Hepatocyte (in vitro differentiated cells): ENCODE data around the gene OAS3. TPM values are rescaled to one million over a fixed set of nuclear protein-coding genes. Genes with fewer than 3 reads are reported as not detected.

Source experiments
- DNase-seq: peaks from one replicate; pipeline ENCODE4 v3.0.0-alpha.2; 2016; ENCODE audit warnings: low spot score
- H2AFZ ChIP-seq: fragments of 200-600 bp; sonication (generic); 2 replicates; pipeline ENCODE4 v1.6.0; 2016; ENCODE audit warnings: antibody characterized with exemption, mild to moderate bottlenecking
- H3K27ac ChIP-seq: fragments of 200-600 bp; sonication (generic); 2 replicates; pipeline ENCODE4 v1.5.1; 2016; ENCODE audit warnings: mild to moderate bottlenecking
- H3K27me3 ChIP-seq: fragments of 200-600 bp; sonication (generic); 2 replicates; pipeline ENCODE4 v1.6.1; 2016
- H3K36me3 ChIP-seq: fragments of 200-600 bp; sonication (generic); replicated peaks from 2 replicates; pipeline ENCODE4 v1.5.1; 2016; ENCODE audit warnings: low read depth; ENCODE audit not compliant: insufficient read depth
- H3K4me1 ChIP-seq: fragments of 200-600 bp; sonication (generic); 2 replicates; pipeline ENCODE4 v1.5.1; 2016; ENCODE audit warnings: mild to moderate bottlenecking, moderate library complexity; ENCODE audit not compliant: insufficient read depth
- H3K4me2 ChIP-seq: fragments of 200-600 bp; sonication (generic); 2 replicates; pipeline ENCODE4 v1.6.0; 2016
- H3K4me3 ChIP-seq: fragments of 200-600 bp; sonication (generic); 2 replicates; pipeline ENCODE4 v1.5.1; 2016; ENCODE audit warnings: mild to moderate bottlenecking
- H3K79me2 ChIP-seq: fragments of 200-600 bp; sonication (generic); 2 replicates; pipeline ENCODE4 v1.6.0; 2017; ENCODE audit warnings: mild to moderate bottlenecking
- H3K9me2 ChIP-seq: fragments of 200-600 bp; sonication (generic); replicated peaks from 2 replicates; pipeline ENCODE4 v1.6.0; 2017; ENCODE audit warnings: mild to moderate bottlenecking; ENCODE audit not compliant: insufficient read depth
- H3K9me3 ChIP-seq: fragments of 200-600 bp; sonication (generic); 2 replicates; pipeline ENCODE4 v1.5.1; 2016; ENCODE audit warnings: low read depth, mild to moderate bottlenecking
- H4K20me1 ChIP-seq: fragments of 200-600 bp; sonication (generic); 2 replicates; pipeline ENCODE4 v1.6.0; 2016; ENCODE audit warnings: mild to moderate bottlenecking; ENCODE audit not compliant: insufficient read depth, poor library complexity, severe bottlenecking
- CTCF ChIP-seq: fragments of 200-600 bp; sonication (generic); IDR thresholded peaks from 2 replicates; pipeline ENCODE4 v1.5.1; 2016; ENCODE audit warnings: antibody characterized with exemption, mild to moderate bottlenecking; ENCODE audit not compliant: poor library complexity
- EZH2 ChIP-seq: fragments of 200-600 bp; sonication (generic); IDR thresholded peaks from 2 replicates; pipeline ENCODE4 v1.6.1; 2016; ENCODE audit warnings: antibody characterized with exemption, mild to moderate bottlenecking, borderline replicate concordance
- EZH2phosphoT487 ChIP-seq: fragments of 200-600 bp; sonication (generic); IDR thresholded peaks from one replicate; pipeline ENCODE4 v1.6.1; 2018; ENCODE audit warnings: antibody characterized with exemption, mild to moderate bottlenecking, low read depth, moderate library complexity; ENCODE audit not compliant: unreplicated experiment, severe bottlenecking
- WGBS: methylation state at CpG from one replicate; pipeline ENCODE4 v1.1.6; 2016; ENCODE audit warnings: low lambda C conversion rate; ENCODE audit errors: missing lambda C conversion rate; 5-methylcytosine and 5-hydroxymethylcytosine counted together
- polyA plus RNA-seq: library from polyadenylated mRNA; unstranded; fragments of >200 nt; fragmentation: Nextera tagmentation; extraction: Ambion mirVana; gene quantifications from 2 replicates; pipeline ENCODE4 v1.2.1, GENCODE V29; 2016
- total RNA-seq: library from RNA; depleted of rRNA; stranded (reverse); fragments of >200 nt; gene quantifications from 2 replicates; pipeline ENCODE4 v1.2.3, GENCODE V29; 2014

The OAS3 gene
- total and polyA plus RNA-seq, 2 experiments from 2014 or later = 6.6 to 15.0 TPM

DNA sequence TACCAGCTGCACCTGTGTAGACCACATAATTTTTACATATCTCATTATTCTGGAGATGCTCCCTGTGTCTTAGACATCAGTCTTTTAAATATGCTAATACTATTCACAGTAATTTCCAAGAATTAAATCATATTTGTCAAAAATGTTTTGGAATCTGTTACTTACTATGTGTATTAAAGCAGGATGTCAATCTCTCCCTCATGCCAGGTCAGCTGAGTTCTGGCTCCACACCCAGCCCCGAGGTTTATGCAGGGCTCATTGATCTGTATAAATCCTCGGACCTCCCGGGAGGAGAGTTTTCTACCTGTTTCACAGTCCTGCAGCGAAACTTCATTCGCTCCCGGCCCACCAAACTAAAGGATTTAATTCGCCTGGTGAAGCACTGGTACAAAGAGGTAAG is 67.9 kb downstream of the OAS3 start:
- WGBS = 88% methylated on average over 7 of the region's 7 CpGs
- no peak for DNase-seq

DNA sequence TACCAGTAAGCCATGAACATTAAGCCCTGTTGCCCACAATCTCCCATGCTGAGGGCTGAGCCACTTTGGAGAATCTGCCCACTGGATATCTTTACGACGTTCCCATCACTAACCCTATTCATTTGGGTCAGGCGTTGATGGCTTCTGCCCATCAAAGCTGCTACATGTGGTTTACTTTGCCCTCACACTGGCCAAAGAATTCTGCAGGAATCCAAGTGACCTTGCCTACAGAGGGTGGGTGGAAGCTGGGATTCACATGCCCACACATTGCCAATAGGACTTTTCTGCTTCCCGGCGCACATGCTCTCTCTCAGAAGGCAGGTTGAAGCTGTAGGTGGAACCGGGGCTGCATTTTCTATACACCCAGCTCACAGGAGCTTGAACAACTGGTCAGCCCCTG is 68.4 kb downstream of the OAS3 start:
- Histone ChIP-seq H3K4me3 (no peak overlapping the region), H3K27me3 (peaks cover 18% of the 10 kb centered on the region), H2AFZ (no peak overlapping the region), H3K36me3 (no peaks in the 10 kb centered on the region), H3K4me1 (no peaks in the 10 kb centered on the region), H4K20me1 (no peaks in the 10 kb centered on the region), H3K9me3 (no peaks in the 10 kb centered on the region), H3K9me2 (no peaks in the 10 kb centered on the region), H3K4me2 (no peak overlapping the region), H3K79me2 (no peaks in the 10 kb centered on the region), H3K27ac (no peak overlapping the region)
- no peak for TF ChIP-seq EZH2phosphoT487
- TF ChIP-seq EZH2 = no peak
- TF ChIP-seq CTCF = no peak
- no peak for DNase-seq
- 92% methylated on average over 6 of the region's 6 CpGs for WGBS

More for the DNA sequence above, 67.9 kb downstream of the OAS3 start:
- H3K79me2 ChIP-seq = no peaks in the 10 kb centered on the region
- no peaks in the 10 kb centered on the region for H3K9me2 ChIP-seq
- TF ChIP-seq EZH2phosphoT487 (no peak), EZH2 (no peak), CTCF (no peak)
- no peak overlapping the region for H2AFZ ChIP-seq
- no peaks in the 10 kb centered on the region for H3K36me3 ChIP-seq
- no peak overlapping the region for H3K4me2 ChIP-seq
- H4K20me1 ChIP-seq = no peaks in the 10 kb centered on the region
- no peaks in the 10 kb centered on the region for H3K4me1 ChIP-seq
- H3K9me3 ChIP-seq = no peaks in the 10 kb centered on the region
- H3K27me3 ChIP-seq = peaks cover 18% of the 10 kb centered on the region
- no peak overlapping the region for H3K4me3 ChIP-seq
- no peak overlapping the region for H3K27ac ChIP-seq

- H3K4me2 ChIP-seq = no peak overlapping the region
- 78% methylated on average over 4 of the region's 4 CpGs for WGBS
Measured at GRCh38 chr12:113007166-113007565, 68.9 kb downstream of the OAS3 start.

More at GRCh38 chr12:113007166-113007565, 68.9 kb downstream of the OAS3 start:
- no peaks in the 10 kb centered on the region for H3K4me1 ChIP-seq
- no peaks in the 10 kb centered on the region for H3K9me3 ChIP-seq
- no peak overlapping the region for H3K4me3 ChIP-seq
- H3K36me3 ChIP-seq = no peaks in the 10 kb centered on the region
- no peak for DNase-seq
- H3K79me2 ChIP-seq = no peaks in the 10 kb centered on the region
- H2AFZ ChIP-seq = no peak overlapping the region
- H3K27ac ChIP-seq = no peak overlapping the region
- H3K9me2 ChIP-seq = no peaks in the 10 kb centered on the region
- TF ChIP-seq EZH2phosphoT487 (no peak), CTCF (no peak), EZH2 (no peak)
- peaks cover 18% of the 10 kb centered on the region for H3K27me3 ChIP-seq
- no peaks in the 10 kb centered on the region for H4K20me1 ChIP-seq
